Adrenal gland (tissue), 5 donors: ENCODE results near the gene MEX3A.

Experiments
- CTCF ChIP-seq, 6 experiments: fragments of 450-650 bp in 4 of 6; fragments of 200-600 bp in 2 of 6; sonication (generic) in 1 of 6; IDR thresholded peaks; 1 replicate in 5 of 6; 2 replicates in 1 of 6; pipeline versions ENCODE4 v1.5.1 to v1.8.0; 2016 to 2021; ENCODE audit warnings: antibody characterized with exemption in 6 of 6, mild to moderate bottlenecking in 2 of 6, moderate library complexity in 1 of 6
- POLR2A ChIP-seq, 2 donors: fragments of 450-650 bp; IDR thresholded peaks; one replicate each; pipeline ENCODE4 v1.6.1; 2017; ENCODE audit warnings: antibody characterized with exemption in 2 of 2, mild to moderate bottlenecking in 2 of 2, moderate library complexity in 1 of 2
- donor health status: DM: no; HTN: no; CAD: no.

GRCh38 chr1:156079762-156080161, 2.5 kb downstream of the MEX3A start:
- no peak for TF ChIP-seq POLR2A (IDR thresholded peaks at IDR 0.05)
- TF ChIP-seq CTCF (IDR thresholded peaks at IDR 0.05), result no peak
